GM12892 (cell line): ENCODE results near the gene URB1.

Experiments used
- POLR2AphosphoS5 ChIP-seq: IDR thresholded peaks from 2 replicates; pipeline ENCODE4 v1.6.1; 2011; ENCODE audit warnings: low read depth, low read length, control low read depth
- TAF1 ChIP-seq: IDR thresholded peaks from 2 replicates; pipeline ENCODE4 v1.6.1; 2011; ENCODE audit warnings: low read depth, mild to moderate bottlenecking, control low read depth, low read length, borderline replicate concordance

DNA sequence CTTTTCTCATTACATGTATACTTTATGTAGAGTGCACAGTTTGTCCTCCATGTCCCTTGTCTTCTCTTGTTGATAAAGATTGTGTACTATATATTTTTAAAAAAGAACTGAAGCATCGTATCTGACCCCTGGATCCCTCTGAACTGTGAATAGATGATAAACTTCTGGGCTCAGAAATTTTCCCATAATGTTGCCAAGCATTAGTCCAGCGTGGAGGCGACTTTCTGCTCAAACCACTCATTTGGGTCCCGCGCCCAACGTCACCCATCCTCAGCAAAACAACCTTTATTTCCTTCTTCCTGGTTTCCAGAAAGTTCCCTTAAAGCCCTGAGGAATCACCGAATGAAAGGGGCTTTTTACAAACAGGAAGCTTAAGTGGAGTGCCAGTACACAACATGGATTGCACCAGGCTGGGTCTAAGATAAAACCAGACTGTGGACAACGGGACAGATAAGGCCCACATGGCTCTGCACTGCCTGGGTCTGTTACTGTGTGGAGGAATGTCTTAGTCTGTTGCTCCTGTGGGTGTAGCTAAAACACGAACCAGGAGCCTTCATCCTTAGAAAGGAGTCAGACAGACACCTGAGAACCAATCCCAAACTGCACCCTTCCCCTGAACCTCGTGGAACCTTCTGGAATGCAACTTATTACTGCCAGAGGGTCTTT, 35.3 kb upstream of the URB1 start:
- no peak for TF ChIP-seq POLR2AphosphoS5
- no peak for TF ChIP-seq TAF1
